T47D (cell line): ENCODE results near the gene RNF135.
A peak's percentile ranks its signal among the peaks of the same experiment; 100 is the strongest.
"Not testable (repeated sequence)": the region's sequence is repeated elsewhere in the genome, so short reads cannot be mapped to it uniquely, and the experiment has no call there.

Experiments used
- DNase-seq, 2 experiments: peaks; one replicate each; pipeline versions ENCODE4 v3.0.0 to v3.0.0-alpha.2; 2011 to 2012; ENCODE audit warnings: low read depth in 1 of 2, low spot score in 1 of 2
- JUND ChIP-seq: IDR thresholded peaks from 2 replicates; pipeline ENCODE4 v1.6.1; 2012; ENCODE audit warnings: low read depth
- in situ Hi-C: cut with HindIII; loops from 2 replicates; pipeline ENCODE4 v1.10.0; 2016; ENCODE audit warnings: low sequenced_read_pairs, low pct_unique_long_range_greater_than_20kb

Gene RNF135

GRCh38 chr17:30961209-30962188 lies 9.3 kb upstream of the RNF135 start:
- no peak for DNase-seq
- TF ChIP-seq JUND = no peak
- in situ Hi-C loops = no loop called here

- in situ Hi-C loops, DNase-seq: not testable (repeated sequence)
These were observed 6.5 kb upstream of the RNF135 start for GRCh38 chr17:30964312-30964711.

GRCh38 chr17:30964876-30965275 lies 6.0 kb upstream of the RNF135 start:
- in situ Hi-C loops = no loop called here
- DNase-seq = no peak
- TF ChIP-seq JUND = no peak

DNA sequence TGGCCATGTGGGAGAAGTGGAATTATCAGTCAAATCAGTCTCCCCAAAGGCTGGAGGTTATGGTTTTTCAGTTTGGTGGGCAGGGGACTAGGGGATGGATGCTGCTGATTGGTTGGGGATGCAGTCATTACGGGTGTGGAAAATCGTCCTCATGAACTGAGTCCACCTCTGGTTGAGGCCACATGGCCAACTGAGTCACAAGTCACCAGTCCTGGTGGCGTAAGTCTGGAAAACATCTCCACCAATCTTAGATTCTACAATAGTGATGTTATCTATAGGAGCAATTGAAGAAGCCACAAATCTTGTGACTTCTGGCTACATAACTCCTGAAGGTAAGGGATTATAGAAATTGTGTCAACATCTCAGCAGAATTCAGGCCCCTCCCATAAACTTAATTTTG lies 5.2 kb upstream of the RNF135 start:
- DNase-seq = no peak
- TF ChIP-seq JUND = no peak
- in situ Hi-C loops = no loop called here

DNA sequence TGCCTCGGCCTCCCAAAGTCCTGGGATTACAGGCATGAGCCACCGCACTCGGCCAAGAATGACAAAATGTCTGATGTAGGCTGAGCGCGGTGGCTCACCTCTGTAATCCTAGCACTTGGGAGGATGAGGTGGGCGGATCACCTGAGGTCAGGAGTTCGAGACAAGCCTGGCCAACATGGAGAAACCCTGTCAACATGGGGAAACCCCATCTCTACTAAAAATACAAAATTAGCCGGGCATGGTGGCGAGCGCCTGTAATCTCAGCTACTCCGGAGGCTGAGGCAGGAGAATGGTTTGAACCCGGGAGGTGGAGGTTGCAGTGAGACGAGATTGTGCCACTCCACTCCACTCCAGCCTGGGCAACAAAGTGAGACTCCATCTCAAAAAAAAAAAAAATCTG lies 2.9 kb upstream of the RNF135 start:
- in situ Hi-C loops, DNase-seq: not testable (repeated sequence)

DNA sequence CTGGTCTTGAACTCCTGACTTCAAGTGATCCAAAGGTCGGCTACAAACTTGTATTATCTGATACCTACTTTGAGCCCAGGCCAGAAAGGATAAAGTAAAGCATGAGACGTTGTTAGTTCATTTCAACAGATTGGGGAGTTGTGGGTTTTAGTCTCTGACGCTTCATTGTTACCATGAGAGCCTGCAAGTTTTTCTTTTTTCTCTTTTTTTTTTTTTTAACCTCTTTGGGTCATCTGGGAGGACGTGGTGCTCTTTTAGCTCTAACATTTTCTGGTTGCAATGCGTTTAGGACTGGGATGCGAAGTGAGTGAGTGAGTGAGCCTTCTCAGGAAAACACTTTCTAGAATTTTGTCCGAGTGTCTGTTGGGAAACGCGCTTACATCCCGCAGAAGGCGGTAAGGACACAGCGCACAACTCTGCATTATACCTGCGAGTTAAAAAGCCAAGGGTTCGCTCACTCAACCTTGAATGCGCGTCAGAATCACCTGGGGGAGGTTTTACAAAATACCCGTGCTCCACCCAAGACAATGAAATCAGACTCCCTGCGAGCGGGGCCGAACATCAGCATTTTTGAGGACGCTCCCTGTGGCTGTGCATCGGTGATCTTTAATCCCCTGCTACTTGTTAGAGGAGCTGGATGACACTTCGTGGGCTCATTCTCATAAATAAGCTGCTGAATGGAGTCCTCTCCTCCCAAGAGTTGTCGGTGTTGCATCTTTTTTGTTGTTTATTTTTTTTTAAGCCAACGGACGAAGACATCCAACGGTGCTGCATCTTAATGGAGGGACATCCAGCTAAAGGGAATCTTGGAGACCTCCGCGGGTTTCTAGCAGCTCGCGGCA lies 629 bp upstream of the RNF135 start:
- TF ChIP-seq JUND = no peak
- DNase-seq = peak; percentile 73 to 79
- in situ Hi-C loops = no loop called here

DNA sequence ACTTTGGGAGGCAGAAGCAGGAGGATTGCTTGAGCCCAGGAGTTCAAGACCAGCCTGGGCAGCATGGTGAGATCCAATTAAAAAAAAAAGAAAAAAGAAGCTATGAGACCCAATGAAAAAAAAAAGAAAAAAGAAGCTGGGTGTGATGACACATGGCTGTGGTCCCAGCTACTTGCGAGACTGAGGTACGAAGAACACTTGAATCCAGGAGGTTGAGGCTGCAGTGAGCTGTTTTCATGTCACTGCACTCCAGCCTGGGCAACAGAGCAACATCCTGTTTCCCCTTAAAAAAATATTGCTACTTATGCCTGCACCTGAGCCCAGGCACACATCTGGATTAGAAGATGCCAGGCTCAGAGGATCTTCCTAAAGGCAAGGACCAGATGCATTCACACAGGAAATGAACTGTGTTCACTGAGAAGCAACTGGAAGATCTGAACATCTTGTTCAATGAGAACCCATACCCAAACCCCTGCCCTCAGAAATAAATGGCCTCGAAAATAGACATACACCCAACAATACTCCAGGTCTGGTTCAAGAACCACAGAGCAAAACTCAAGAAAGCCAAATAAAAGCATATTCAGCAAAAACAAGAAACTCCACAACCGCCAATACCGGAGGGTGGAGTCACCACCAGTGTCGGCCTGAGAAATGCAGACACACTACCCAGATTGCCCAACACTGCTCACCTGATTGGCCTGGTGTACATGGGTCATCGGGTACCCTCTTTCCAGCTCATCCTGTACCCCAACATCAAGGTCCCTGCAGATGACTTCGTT lies 4.4 kb downstream of the RNF135 start:
- DNase-seq = no peak
- TF ChIP-seq JUND = no peak
- in situ Hi-C loops = no loop called here

- in situ Hi-C loops, DNase-seq: not testable (repeated sequence)
These were observed 9.1 kb downstream of the RNF135 start for GRCh38 chr17:30979919-30980318.

- in situ Hi-C loops = no loop called here
- DNase-seq = no peak
- no peak for TF ChIP-seq JUND
These were observed 11.0 kb downstream of the RNF135 start for GRCh38 chr17:30981531-30982519.

- DNase-seq = no peak
- in situ Hi-C loops = no loop called here
- TF ChIP-seq JUND = no peak
These were observed 12.0 kb downstream of the RNF135 start for GRCh38 chr17:30982855-30983254.

- no peak for DNase-seq
- TF ChIP-seq JUND = no peak
- in situ Hi-C loops = no loop called here
These were observed 19.6 kb downstream of the RNF135 start for GRCh38 chr17:30990458-30990857.
